Measurements from ENCODE around the gene METTL9.
"Not testable (repeated sequence)": the region's sequence is repeated elsewhere in the genome, so short reads cannot be mapped to it uniquely, and the experiment has no call there.

METTL9 gene

DNA sequence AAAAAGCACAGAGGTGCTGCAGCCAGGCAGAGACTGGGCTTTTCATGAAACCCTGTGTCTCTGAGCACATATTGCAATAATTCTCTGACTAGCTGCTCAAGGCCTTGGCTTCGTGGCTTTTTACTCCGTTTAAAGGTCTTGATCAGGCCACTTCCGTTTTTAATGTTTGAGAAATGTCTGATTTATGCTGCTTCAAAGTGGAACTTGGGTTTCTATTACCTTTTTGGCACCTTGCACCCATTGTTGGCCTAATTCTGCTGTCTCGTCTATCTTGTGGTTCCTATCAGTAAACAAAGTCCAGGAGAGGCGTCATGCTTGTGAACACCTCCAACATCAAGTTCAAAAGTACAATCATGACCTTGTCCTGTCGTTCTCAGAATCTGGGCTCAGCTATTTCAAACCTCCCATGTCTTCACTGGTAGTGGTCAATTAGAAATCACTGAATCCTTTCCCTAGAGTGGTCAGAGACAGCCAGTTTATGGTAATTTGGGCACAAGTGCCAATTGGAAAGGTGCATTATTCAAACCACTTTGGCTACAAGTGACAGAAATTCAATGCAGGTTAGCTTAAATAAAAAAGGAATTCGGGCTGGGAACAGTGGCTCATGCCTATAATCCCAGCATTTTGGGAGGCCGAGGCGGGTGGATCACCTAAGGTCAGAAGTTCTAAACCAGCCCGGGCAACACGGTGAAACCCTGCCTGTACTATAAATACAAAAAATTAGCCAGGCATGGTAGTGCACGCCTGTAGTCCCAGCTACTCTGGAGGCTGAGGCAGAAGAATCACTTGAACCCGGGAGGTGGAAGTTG, 33.3 kb upstream of the METTL9 start:
- no peak overlapping the region for H3K4me3 ChIP-seq (ENCODE audit: low read length)
- TF ChIP-seq ZNF274 (IDR thresholded peaks at IDR 0.05; ENCODE audit: low read depth, low read length), result no peak

GRCh38 chr16:21566891-21567414, 32.4 kb upstream of the METTL9 start:
- no peak for TF ChIP-seq ZNF274 (IDR thresholded peaks at IDR 0.05; ENCODE audit: low read depth, low read length)
- H3K4me3 ChIP-seq (ENCODE audit: low read length), result no peak overlapping the region

GRCh38 chr16:21567496-21567895, 31.9 kb upstream of the METTL9 start:
- not testable (repeated sequence) for H3K4me3 ChIP-seq (ENCODE audit: low read length)

GRCh38 chr16:21568502-21569189, 30.7 kb upstream of the METTL9 start:
- TF ChIP-seq ZNF274 (IDR thresholded peaks at IDR 0.05; ENCODE audit: low read depth, low read length), result no peak
- no peak overlapping the region for H3K4me3 ChIP-seq (ENCODE audit: low read length)

GRCh38 chr16:21570676-21571017, 28.7 kb upstream of the METTL9 start:
- TF ChIP-seq ZNF274 (IDR thresholded peaks at IDR 0.05; ENCODE audit: low read depth, low read length), result no peak
- no peak overlapping the region for H3K4me3 ChIP-seq (ENCODE audit: low read length)

DNA sequence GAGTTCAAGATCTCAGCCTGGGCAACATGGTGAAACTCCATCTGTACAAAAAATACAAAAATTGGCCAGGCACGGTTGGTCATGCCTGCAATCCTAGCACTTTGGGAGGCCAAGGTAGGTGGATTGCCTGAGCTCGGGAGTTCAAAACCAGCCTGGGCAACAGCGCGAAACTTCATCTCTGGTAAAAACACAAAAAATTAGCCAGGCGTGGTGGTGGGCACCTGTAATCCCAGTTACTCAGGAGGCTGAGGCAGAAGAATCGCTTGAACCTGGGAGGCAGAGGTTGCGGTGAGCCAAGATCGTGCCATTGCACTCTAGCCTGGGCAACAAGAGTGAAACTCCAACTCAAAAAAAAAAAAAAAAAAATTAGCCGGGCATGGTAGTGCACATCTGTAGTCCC, 25.9 kb upstream of the METTL9 start:
- H3K4me3 ChIP-seq (ENCODE audit: low read length), result not testable (repeated sequence)

- H3K4me3 ChIP-seq (ENCODE audit: low read length), result no peak overlapping the region
- TF ChIP-seq ZNF274 (IDR thresholded peaks at IDR 0.05; ENCODE audit: low read depth, low read length), result no peak
These were observed 25.0 kb upstream of the METTL9 start for GRCh38 chr16:21574372-21574771.

GRCh38 chr16:21576323-21576722, 23.1 kb upstream of the METTL9 start:
- not testable (repeated sequence) for H3K4me3 ChIP-seq (ENCODE audit: low read length)

DNA sequence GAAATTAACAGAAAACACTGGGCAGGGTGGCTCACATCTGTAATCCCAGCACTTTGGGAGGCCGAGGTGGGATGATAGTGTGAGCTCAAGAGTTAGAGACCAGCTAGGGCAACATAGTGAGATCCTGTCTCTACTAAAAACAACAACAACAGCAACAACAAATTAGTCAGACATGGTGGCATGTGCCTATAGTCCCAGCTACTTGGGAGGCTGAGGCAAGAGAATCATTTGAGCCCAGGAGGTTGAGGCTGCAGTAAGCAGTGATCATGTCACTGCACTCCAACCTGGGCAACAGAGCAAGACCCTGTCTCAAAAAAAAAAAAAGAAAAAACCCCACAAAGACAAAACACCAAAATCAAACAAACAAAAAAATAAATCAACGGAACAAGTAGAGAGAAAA, 21.9 kb upstream of the METTL9 start:
- not testable (repeated sequence) for H3K4me3 ChIP-seq (ENCODE audit: low read length)

DNA sequence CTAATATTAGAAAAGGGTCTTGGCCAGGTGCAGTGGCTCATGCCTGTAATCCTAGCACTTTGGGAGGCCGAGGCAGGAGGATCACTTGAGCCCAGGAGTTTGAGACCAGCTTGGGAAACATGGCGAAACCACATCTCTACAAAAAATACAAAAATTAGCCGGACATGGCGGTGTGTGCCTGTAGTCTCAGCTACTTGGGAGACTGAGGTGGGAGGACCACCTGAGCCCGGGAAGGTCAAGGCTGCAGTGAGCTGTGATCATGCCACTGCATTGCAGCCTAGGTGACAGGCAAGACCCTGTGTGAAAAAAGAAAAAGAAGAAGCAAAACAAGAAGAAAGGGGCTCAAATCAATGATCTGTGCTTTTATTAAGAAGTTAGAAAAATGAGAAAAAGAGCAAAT, 21.1 kb upstream of the METTL9 start:
- H3K4me3 ChIP-seq (ENCODE audit: low read length), result not testable (repeated sequence)

GRCh38 chr16:21580131-21580530, 19.2 kb upstream of the METTL9 start:
- H3K4me3 ChIP-seq (ENCODE audit: low read length), result not testable (repeated sequence)

DNA sequence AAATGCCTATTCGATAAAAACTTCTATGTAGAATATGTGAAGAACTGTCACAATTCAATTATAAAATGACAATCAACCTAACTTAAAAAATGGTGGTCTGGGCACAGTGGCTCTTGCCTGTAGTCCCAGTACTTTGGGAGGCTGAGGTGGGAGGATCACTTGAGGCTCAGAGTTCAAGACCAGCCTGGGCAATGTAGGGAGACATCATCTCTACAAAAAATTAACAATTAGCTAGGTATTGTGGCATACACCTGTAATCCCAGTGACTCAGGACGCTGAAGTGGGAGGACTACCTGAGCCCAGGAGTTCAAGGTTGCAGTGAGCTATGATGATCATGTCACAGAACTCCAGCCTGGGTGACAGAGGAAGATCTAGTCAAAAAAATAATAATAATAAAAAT, 18.6 kb upstream of the METTL9 start:
- H3K4me3 ChIP-seq (ENCODE audit: low read length), result no peak overlapping the region
- no peak for TF ChIP-seq ZNF274 (IDR thresholded peaks at IDR 0.05; ENCODE audit: low read depth, low read length)

DNA sequence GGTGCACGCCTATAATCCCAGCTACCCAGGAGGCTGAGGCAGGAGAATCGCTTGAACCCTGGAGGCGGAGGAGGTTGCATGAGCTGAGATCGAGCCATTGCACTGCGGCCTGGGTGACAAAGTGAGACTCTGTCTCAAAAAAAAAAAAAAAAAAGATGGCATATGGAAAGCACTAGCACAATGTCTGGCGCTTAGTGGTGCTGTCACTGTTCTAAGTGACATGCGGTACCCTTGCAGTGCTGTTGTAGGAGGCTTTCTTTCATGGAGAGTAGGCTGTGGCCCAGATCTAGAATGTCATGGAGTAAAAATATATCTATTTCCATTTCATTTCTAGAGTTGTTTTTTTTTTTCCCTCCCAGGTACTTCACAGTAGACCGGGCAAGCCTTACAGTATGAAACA, 14.6 kb upstream of the METTL9 start:
- H3K4me3 ChIP-seq (ENCODE audit: low read length), result no peak overlapping the region
- TF ChIP-seq ZNF274 (IDR thresholded peaks at IDR 0.05; ENCODE audit: low read depth, low read length), result no peak

DNA sequence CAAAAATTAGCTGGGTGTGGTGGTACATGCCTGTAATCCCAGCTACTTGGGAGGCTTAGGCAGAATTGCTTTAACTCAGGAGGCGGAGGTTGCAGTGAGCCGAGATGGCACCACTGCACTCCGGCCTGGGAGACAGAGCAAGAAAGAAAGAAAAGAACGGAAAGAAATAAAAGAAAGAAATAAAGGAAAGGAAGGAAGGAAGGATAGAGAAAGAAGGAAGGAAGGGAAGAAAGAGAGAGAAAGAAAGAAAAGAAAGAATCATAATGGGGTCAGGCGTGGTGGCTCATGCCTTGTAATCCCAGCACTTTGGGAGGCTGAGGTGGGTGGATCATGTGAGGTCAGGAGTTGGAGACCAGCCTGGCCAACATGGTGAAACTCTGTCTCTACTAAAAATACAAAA, 10.8 kb upstream of the METTL9 start:
- H3K4me3 ChIP-seq (ENCODE audit: low read length), result not testable (repeated sequence)

DNA sequence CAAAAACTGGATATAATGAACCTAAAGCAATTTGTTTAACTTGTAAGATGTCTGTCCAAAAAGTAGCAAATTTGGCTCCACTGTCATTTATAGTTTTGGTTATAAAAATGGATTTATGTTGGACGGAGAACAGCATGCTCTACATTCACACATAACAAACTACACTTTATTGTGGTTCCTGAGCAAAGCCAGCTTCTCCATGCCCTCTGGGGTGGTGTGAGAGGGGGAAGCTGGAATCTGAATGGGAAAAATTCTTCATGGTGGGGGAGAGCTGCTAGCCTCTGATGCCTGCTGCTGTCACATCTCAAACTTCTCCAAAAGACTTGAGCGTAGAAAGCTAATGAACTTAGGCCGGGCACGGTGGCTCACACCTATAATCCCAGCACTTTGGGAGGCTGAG, 9.8 kb upstream of the METTL9 start:
- TF ChIP-seq ZNF274 (IDR thresholded peaks at IDR 0.05; ENCODE audit: low read depth, low read length), result no peak
- H3K4me3 ChIP-seq (ENCODE audit: low read length), result no peak overlapping the region

- H3K4me3 ChIP-seq (ENCODE audit: low read length), result no peak overlapping the region
- no peak for TF ChIP-seq ZNF274 (IDR thresholded peaks at IDR 0.05; ENCODE audit: low read depth, low read length)
These were observed 9.1 kb upstream of the METTL9 start for GRCh38 chr16:21590287-21590686.
